ENCODE results near the gene LYST. TPM values are rescaled to one million over a fixed set of nuclear protein-coding genes. Genes with fewer than 3 reads are reported as not detected.
A peak's percentile ranks its signal among the peaks of the same experiment; 100 is the strongest.
"Not testable (repeated sequence)": the region's sequence is repeated elsewhere in the genome, so short reads cannot be mapped to it uniquely, and the experiment has no call there.

LYST gene
- 10 to 100 TPM; 21.9 to 53.2 (median 33.5) TPM for total RNA-seq
- polyA plus RNA-seq, result 10 to 100 TPM in 1 of 3 donors, 1 to 10 TPM in 2; 6.6 to 12.9 (median 8.3) TPM

- Histone ChIP-seq H3K9me3 (no peaks in the 10 kb centered on the region), H3K4me1 (peaks cover 0 to 31% (median 21%) of the 10 kb centered on the region in 4 donors), H3K27me3 (no peaks in the 10 kb centered on the region), H3K36me3 (no peaks in the 10 kb centered on the region), H3K4me3 (peak within 1 kb of the TSS; percentile 61 to 98 (median 88)), H3K27ac (peak within 1 kb of the TSS; percentile 90 to 100 (median 97))
- TF ChIP-seq CTCF (IDR thresholded peaks at IDR 0.05), result peak; percentile 0 to 36 (median 16)
- no peak for TF ChIP-seq POLR2AphosphoS5 (IDR thresholded peaks at IDR 0.05)
- WGBS, 2 donors, result 0 to 1% methylated on average over 71 of the region's 71 CpGs
- intact Hi-C loops (cut with DNase I), result loop anchor here (2.0 to 5.0 kb wide), 3 partner anchors 46 to 201 kb away; partner anchors contain the start of gene NID1
- DNase-seq, result peak; percentile 79
Observed at GRCh38 chr1:235866205-235866912, at the start of gene LYST. Gene LYST, minus strand, starts transcription at chr1:235866906. Its CDS starts 36,489 bp downstream, at chr1:235830417.

GRCh38 chr1:235915489-235915888, 48.8 kb upstream of the LYST start:
- peaks cover 0 to 22% (median 14%) of the 10 kb centered on the region in 4 donors for H3K4me1 ChIP-seq
- H3K27ac ChIP-seq; DNase-seq; H3K9me3 ChIP-seq; H3K27me3 ChIP-seq; H3K36me3 ChIP-seq; intact Hi-C loops (cut with DNase I); H3K4me3 ChIP-seq: not testable (repeated sequence)
- WGBS, 2 donors, result 94 to 97% methylated on average over 4 of the region's 4 CpGs

- H3K27ac ChIP-seq, result no peak overlapping the region
- TF ChIP-seq EP300 (IDR thresholded peaks at IDR 0.05) (no peak), POLR2AphosphoS5 (IDR thresholded peaks at IDR 0.05) (no peak), CTCF (IDR thresholded peaks at IDR 0.05) (no peak), POLR2A (IDR thresholded peaks at IDR 0.05) (no peak)
- H3K27me3 ChIP-seq, result no peaks in the 10 kb centered on the region
- WGBS, 2 donors, result 97% methylated on average over 1 of the region's 1 CpG
- H3K4me3 ChIP-seq, result no peak overlapping the region
- intact Hi-C loops (cut with DNase I), result loop anchor here (5.0 kb wide), 1 partner anchor 46 kb away; the partner anchor contains the start of gene LYST
- H3K9me3 ChIP-seq, result no peaks in the 10 kb centered on the region
- H3K36me3 ChIP-seq, result no peaks in the 10 kb centered on the region
- DNase-seq, result no peak
- H3K4me1 ChIP-seq, result peaks cover 0 to 38% (median 27%) of the 10 kb centered on the region in 4 donors
Observed at GRCh38 chr1:235913311-235913710, 46.6 kb upstream of the LYST start.

- WGBS, 2 donors, result 87 to 91% methylated on average over 6 of the region's 6 CpGs
- intact Hi-C loops (cut with DNase I), result loop anchor here (5.0 kb wide), 1 partner anchor 45 kb away; the partner anchor contains the start of gene LYST
Observed at GRCh38 chr1:235911876-235912275, 45.2 kb upstream of the LYST start.

More at GRCh38 chr1:235911876-235912275, 45.2 kb upstream of the LYST start:
- no peak for TF ChIP-seq POLR2AphosphoS5 (IDR thresholded peaks at IDR 0.05)
- no peak for TF ChIP-seq CTCF (IDR thresholded peaks at IDR 0.05)
- no peak for TF ChIP-seq POLR2A (IDR thresholded peaks at IDR 0.05)
- no peak for TF ChIP-seq EP300 (IDR thresholded peaks at IDR 0.05)
- H3K4me1 ChIP-seq, result peaks cover 0 to 26% (median 17%) of the 10 kb centered on the region in 4 donors
- DNase-seq, result no peak
- H3K27me3 ChIP-seq, result no peaks in the 10 kb centered on the region
- no peaks in the 10 kb centered on the region for H3K9me3 ChIP-seq
- H3K4me3 ChIP-seq, result no peak overlapping the region
- H3K27ac ChIP-seq, result no peak overlapping the region
- H3K36me3 ChIP-seq, result no peaks in the 10 kb centered on the region

All from sigmoid colon (tissue), 7 donors.